HG02884 (cell line): ENCODE data around the gene RNF182.
"Not testable (repeated sequence)": the region's sequence is repeated elsewhere in the genome, so short reads cannot be mapped to it uniquely, and the experiment has no call there.

Source experiments
- ATAC-seq: cut with Tn5 transposase; IDR thresholded peaks from one replicate; pipeline ENCODE4 v1.9.1; 2021; ENCODE audit warnings: mild to moderate bottlenecking, moderate library complexity; ENCODE audit not compliant: unreplicated experiment

The RNF182 gene

GRCh38 chr6:13924949-13925881, at the start of gene RNF182:
Gene RNF182, plus strand, starts transcription at chr6:13924952. Its CDS starts 52,168 bp downstream, at chr6:13977120.
- ATAC-seq, result no peak

GRCh38 chr6:13877051-13877450, 47.7 kb upstream of the RNF182 start:
- no peak for ATAC-seq

GRCh38 chr6:13880061-13880663, 44.6 kb upstream of the RNF182 start:
- not testable (repeated sequence) for ATAC-seq

- ATAC-seq, result no peak
Measured at GRCh38 chr6:13881621-13882165, 43.1 kb upstream of the RNF182 start.

- no peak for ATAC-seq
Measured at GRCh38 chr6:13883966-13884365, 40.8 kb upstream of the RNF182 start.

GRCh38 chr6:13884397-13884796, 40.4 kb upstream of the RNF182 start:
- ATAC-seq, result no peak

GRCh38 chr6:13885601-13886000, 39.2 kb upstream of the RNF182 start:
- no peak for ATAC-seq

GRCh38 chr6:13886949-13887348, 37.8 kb upstream of the RNF182 start:
- no peak for ATAC-seq

- no peak for ATAC-seq
Measured at GRCh38 chr6:13892017-13892645, 32.6 kb upstream of the RNF182 start.

- no peak for ATAC-seq
Measured at GRCh38 chr6:13902922-13903321, 21.8 kb upstream of the RNF182 start.

- ATAC-seq, result no peak
Measured at GRCh38 chr6:13903364-13903763, 21.4 kb upstream of the RNF182 start.

- no peak for ATAC-seq
Measured at GRCh38 chr6:13907001-13907350, 17.8 kb upstream of the RNF182 start.

GRCh38 chr6:13907614-13908215, 17.0 kb upstream of the RNF182 start:
- no peak for ATAC-seq

- ATAC-seq, result no peak
Measured at GRCh38 chr6:13908955-13909381, 15.8 kb upstream of the RNF182 start.

- no peak for ATAC-seq
Measured at GRCh38 chr6:13910443-13910842, 14.3 kb upstream of the RNF182 start.

- ATAC-seq, result no peak
Measured at GRCh38 chr6:13911337-13911736, 13.4 kb upstream of the RNF182 start.

GRCh38 chr6:13913226-13914001, 11.3 kb upstream of the RNF182 start:
- no peak for ATAC-seq

GRCh38 chr6:13914351-13914750, 10.4 kb upstream of the RNF182 start:
- ATAC-seq, result no peak

GRCh38 chr6:13915561-13916229, 9.1 kb upstream of the RNF182 start:
- ATAC-seq, result no peak
